Psoas muscle (tissue), 8 donors: ENCODE measurements around the gene NSL1. TPM values are rescaled to one million over a fixed set of nuclear protein-coding genes. Genes with fewer than 3 reads are reported as not detected.
"Not testable (repeated sequence)": the region's sequence is repeated elsewhere in the genome, so short reads cannot be mapped to it uniquely, and the experiment has no call there.

Source experiments
- ATAC-seq, 4 donors: fragments of 200-7000 bp; cut with Tn5 transposase; one replicate each; pipeline ENCODE4 v1.9.1; 2020; ENCODE audit warnings: moderate library complexity in 3 of 4, mild to moderate bottlenecking in 2 of 4
- DNase-seq, 2 donors: peaks; one replicate each; pipeline ENCODE4 v3.0.0-alpha.2; 2020
- H3K27ac ChIP-seq: fragments of 200-600 bp; one replicate; pipeline ENCODE4 v1.8.0; 2022
- H3K27me3 ChIP-seq, 3 donors: fragments of 200-600 bp in 1 of 3; one replicate each; pipeline versions ENCODE4 v1.6.1 to v1.8.0; 2013 to 2022; ENCODE audit warnings: low read length in 2 of 3, mild to moderate bottlenecking in 2 of 3, moderate library complexity in 1 of 3; ENCODE audit not compliant: insufficient read depth in 3 of 3
- H3K36me3 ChIP-seq, 2 donors: fragments of 200-600 bp in 1 of 2; one replicate each; pipeline versions ENCODE4 v1.6.1 to v1.8.0; 2013 to 2022; ENCODE audit warnings: low read depth in 1 of 2, mild to moderate bottlenecking in 1 of 2, moderate library complexity in 1 of 2; ENCODE audit not compliant: insufficient read depth in 1 of 2
- H3K4me1 ChIP-seq: fragments of 200-600 bp; one replicate; pipeline ENCODE4 v1.8.0; 2022
- H3K4me3 ChIP-seq: fragments of 200-600 bp; one replicate; pipeline ENCODE4 v1.8.0; 2022; ENCODE audit warnings: mild to moderate bottlenecking
- H3K9me3 ChIP-seq: fragments of 200-600 bp; one replicate; pipeline ENCODE4 v1.8.0; 2022
- WGBS, 3 donors: extraction: QIAGEN DNeasy Blood & Tissue Kit; methylation state at CpG; one replicate each; pipeline versions ENCODE4 v1.1.6 to v1.1.7; 2013; 5-methylcytosine and 5-hydroxymethylcytosine counted together
- intact Hi-C, 2 donors: fragments of 100-400 bp; cut with DNase I; formaldehyde crosslinking; loops; one replicate each; pipeline versions ENCODE4 v1.11.0 to v1.14.2; 2022
- polyA plus RNA-seq, 3 donors: library from polyadenylated mRNA; stranded (reverse); fragments of 200-250 nt; gene quantifications; one replicate each; pipeline ENCODE4 v1.2.3, GENCODE V29; 2013
- total RNA-seq, 4 donors: library from RNA; stranded (reverse); fragmentation: NEBNext Ultra II Directional in 2 of 4; extraction: Animal tissue kit (Norgen Biotek cat#: 25700) in 2 of 4; gene quantifications; one replicate each; pipeline versions ENCODE4 v1.2.1 to v1.2.4, GENCODE V29; 2021 to 2023
- TF ChIP-seq, protein P1 (sequence below): fragments of 200-600 bp; IDR thresholded peaks from one replicate; pipeline ENCODE4 v1.8.0; 2022; ENCODE audit warnings: antibody characterized with exemption
- donor health status: healthy with polysubstance abuse.
- donor health status: DM: no; HTN: no; CAD: no; lungs with moderate emphysema.
- donor health status: Bipolar disorder and iron deficiency.
- donor health status: healthy.
- donor health status: DM: yes; HTN: yes; CAD: no.
- donor health status: DM: no; HTN: no; CAD: no.
- donor health status: DM: no; HTN: no; CAD: no.
- donor health status: DM: yes; HTN: yes; CAD: no.

Gene NSL1
- total and polyA plus RNA-seq, 7 donors: 13.2 to 34.5 (median 18.6) TPM

DNA sequence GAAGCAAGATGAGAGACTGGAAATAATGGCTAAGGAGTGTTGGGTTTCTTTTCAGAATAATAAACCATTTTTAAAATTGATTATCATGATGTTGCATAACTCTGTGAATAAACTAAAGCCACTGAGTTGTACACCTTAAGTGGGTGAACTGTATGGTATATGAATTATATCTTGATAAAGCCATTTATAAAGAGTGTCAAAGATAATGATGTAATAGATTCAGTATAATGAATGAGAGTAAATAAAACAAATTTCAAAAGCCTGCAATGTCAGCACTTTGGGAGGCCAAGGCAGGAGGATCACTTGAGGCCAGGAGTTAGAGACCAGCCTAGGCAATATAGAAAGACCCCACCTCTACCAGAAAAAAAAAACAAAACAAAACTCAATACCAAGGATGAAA, 16.3 kb downstream of the NSL1 start:
- Histone ChIP-seq H3K4me1 (no peaks in the 10 kb centered on the region), H3K9me3 (peaks cover 6% of the 10 kb centered on the region), H3K27ac (no peak overlapping the region), H3K4me3 (no peak overlapping the region), H3K36me3 (peaks cover 2 to 8% of the 10 kb centered on the region in 2 donors), H3K27me3 (no peaks in the 10 kb centered on the region)
- no peak for ATAC-seq
- TF ChIP-seq, protein P1, sequence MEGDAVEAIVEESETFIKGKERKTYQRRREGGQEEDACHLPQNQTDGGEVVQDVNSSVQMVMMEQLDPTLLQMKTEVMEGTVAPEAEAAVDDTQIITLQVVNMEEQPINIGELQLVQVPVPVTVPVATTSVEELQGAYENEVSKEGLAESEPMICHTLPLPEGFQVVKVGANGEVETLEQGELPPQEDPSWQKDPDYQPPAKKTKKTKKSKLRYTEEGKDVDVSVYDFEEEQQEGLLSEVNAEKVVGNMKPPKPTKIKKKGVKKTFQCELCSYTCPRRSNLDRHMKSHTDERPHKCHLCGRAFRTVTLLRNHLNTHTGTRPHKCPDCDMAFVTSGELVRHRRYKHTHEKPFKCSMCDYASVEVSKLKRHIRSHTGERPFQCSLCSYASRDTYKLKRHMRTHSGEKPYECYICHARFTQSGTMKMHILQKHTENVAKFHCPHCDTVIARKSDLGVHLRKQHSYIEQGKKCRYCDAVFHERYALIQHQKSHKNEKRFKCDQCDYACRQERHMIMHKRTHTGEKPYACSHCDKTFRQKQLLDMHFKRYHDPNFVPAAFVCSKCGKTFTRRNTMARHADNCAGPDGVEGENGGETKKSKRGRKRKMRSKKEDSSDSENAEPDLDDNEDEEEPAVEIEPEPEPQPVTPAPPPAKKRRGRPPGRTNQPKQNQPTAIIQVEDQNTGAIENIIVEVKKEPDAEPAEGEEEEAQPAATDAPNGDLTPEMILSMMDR: no peak
- no peak for DNase-seq
- intact Hi-C loops: no loop called here

DNA sequence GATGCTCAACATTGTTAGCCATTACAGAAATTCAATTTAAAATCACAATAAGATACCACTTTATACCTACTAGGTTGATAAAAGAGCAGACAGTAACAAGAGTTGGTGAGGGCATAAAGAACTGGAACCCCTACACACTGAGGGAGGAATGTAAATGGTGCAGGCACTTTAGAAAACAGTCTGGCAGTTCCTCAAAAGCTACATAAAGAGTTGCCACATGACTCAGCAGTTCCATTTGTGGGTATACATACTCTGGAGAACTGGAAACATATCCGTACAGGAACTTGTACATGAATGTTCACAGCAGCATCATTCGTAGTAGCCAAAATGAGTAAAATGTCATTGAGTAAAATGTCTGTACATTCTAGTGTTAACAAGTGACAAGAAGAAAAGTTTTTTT, 17.0 kb downstream of the NSL1 start:
- TF ChIP-seq, protein P1: no peak
- peaks cover 6% of the 10 kb centered on the region for H3K9me3 ChIP-seq
- WGBS, 3 donors: 73 to 84% (median 83%) methylated on average over 2 of the region's 2 CpGs

DNA sequence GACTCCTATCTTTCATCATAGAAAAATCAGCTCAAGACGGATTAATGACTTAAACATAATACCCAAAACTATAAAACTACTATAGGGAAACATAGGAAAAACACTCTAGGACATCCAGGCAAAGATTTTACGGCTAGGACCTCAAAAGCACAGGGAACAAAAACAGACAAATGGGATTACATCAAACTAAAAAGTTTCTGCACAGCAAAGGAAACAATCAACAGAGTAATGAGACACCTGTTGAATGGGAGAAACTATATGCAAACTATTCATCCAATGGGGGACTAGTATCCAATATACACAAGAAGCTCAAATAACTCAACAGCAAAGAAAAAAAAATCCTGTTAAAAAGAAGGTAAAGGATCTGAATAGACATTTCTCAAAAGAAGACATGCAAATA, 18.6 kb downstream of the NSL1 start:
- no peak for ATAC-seq

More for the DNA sequence above, 17.0 kb downstream of the NSL1 start:
- ATAC-seq (no peak), DNase-seq (no peak)
- Histone ChIP-seq H3K27me3 (no peaks in the 10 kb centered on the region), H3K4me1 (no peaks in the 10 kb centered on the region), H3K27ac (no peak overlapping the region), H3K36me3 (peaks cover 2 to 8% of the 10 kb centered on the region in 2 donors), H3K4me3 (no peak overlapping the region)
- intact Hi-C loops: no loop called here

DNA sequence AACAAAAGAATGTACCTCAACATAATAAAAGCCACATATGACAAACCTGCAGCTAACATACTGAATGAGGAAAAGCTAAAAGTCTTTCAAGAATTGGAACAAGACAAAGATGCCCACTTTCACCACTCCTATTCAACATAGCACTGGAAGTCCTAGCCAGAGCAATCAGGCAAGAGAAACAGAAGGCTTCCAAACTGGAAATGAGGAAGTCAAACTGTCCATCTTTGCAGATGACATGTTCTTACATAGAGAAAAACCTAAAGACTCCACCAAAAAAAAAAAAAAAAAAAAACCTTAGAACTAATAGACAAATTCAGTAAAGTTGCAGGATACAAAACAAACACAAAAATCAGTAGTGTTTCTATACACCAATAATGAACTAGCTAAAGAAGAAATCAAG, 20.2 kb downstream of the NSL1 start:
- Histone ChIP-seq H3K4me1 (no peaks in the 10 kb centered on the region), H3K27me3 (no peaks in the 10 kb centered on the region), H3K27ac (no peak overlapping the region), H3K4me3 (no peak overlapping the region), H3K36me3 (peaks cover 0 to 2% of the 10 kb centered on the region in 2 donors), H3K9me3 (peaks cover 23% of the 10 kb centered on the region)
- DNase-seq: no peak
- TF ChIP-seq, protein P1: no peak
- intact Hi-C loops: no loop called here
- no peak for ATAC-seq

More for the DNA sequence above, 18.6 kb downstream of the NSL1 start:
- 95 to 99% (median 97%) methylated on average over 2 of the region's 2 CpGs for WGBS, 3 donors
- Histone ChIP-seq H3K4me1 (no peaks in the 10 kb centered on the region), H3K36me3 (peaks cover 2 to 7% of the 10 kb centered on the region in 2 donors), H3K4me3 (no peak overlapping the region), H3K27me3 (no peaks in the 10 kb centered on the region), H3K9me3 (peaks cover 18% of the 10 kb centered on the region), H3K27ac (no peak overlapping the region)
- DNase-seq: no peak
- TF ChIP-seq, protein P1: no peak
- intact Hi-C loops: no loop called here

DNA sequence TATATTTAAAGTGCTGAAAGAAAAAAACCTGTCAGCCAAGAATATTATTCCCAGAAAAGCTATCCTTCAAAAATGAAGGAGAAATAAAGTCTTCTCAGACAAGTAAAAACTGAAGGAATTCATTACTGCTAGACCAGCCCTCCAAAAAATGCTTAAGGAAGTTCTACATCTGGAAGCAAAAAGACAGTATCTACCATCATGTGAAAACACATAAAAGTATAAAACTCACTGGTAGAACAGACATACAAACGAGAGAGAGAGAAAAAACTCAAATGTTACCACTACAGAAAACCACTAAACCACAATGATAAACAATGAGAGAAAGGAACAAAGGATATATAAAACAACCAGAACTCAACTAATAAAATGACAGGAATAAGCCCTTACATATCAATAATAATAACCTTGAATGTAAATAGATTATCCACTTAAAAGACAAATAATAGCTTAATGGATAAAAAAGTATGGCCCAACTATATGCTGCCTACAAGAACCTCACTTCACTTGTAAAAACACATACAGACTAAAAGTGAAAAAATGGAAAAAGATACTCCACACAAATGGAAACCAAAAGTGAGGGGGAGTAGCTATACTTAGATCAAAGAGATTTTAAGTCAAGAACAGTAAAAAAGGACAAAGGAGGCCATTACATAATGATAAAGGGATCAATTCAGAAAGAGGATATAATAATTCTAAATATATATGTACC, 22.0 kb downstream of the NSL1 start:
- no peak overlapping the region for H3K27ac ChIP-seq
- no peak for DNase-seq
- intact Hi-C loops: no loop called here
- H3K36me3 ChIP-seq: peaks cover 0 to 2% of the 10 kb centered on the region in 2 donors
- no peak overlapping the region for H3K4me3 ChIP-seq
- H3K4me1 ChIP-seq: no peaks in the 10 kb centered on the region
- WGBS, 3 donors: 86 to 92% (median 90%) methylated on average over 1 of the region's 1 CpG
- ATAC-seq: no peak
- peaks cover 23% of the 10 kb centered on the region for H3K9me3 ChIP-seq
- no peaks in the 10 kb centered on the region for H3K27me3 ChIP-seq
- TF ChIP-seq, protein P1: no peak

DNA sequence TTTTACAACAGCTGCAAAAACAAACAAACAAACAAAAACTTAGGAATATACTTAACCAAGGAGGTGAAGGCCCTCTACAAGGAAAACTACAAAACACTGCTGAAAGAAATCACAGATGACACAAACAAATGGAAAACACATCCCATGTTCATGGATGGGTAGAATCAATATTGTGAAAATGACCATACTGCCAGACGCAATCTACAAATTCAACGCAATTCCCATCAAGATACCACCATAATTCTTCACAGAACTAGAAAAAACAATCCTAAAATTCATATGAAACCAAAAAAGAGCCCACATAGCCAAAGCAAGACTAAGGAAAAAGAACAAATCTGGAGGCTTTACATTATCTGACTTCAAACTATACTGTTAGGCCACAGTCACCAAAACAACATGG, 24.8 kb downstream of the NSL1 start:
- ATAC-seq, DNase-seq, H3K4me3 ChIP-seq, H3K27ac ChIP-seq, H3K36me3 ChIP-seq, H3K27me3 ChIP-seq, H3K4me1 ChIP-seq, intact Hi-C loops: not testable (repeated sequence)
- H3K9me3 ChIP-seq: peaks cover 23% of the 10 kb centered on the region
- WGBS, 3 donors: 48 to 50% (median 49%) methylated on average over 2 of the region's 2 CpGs

DNA sequence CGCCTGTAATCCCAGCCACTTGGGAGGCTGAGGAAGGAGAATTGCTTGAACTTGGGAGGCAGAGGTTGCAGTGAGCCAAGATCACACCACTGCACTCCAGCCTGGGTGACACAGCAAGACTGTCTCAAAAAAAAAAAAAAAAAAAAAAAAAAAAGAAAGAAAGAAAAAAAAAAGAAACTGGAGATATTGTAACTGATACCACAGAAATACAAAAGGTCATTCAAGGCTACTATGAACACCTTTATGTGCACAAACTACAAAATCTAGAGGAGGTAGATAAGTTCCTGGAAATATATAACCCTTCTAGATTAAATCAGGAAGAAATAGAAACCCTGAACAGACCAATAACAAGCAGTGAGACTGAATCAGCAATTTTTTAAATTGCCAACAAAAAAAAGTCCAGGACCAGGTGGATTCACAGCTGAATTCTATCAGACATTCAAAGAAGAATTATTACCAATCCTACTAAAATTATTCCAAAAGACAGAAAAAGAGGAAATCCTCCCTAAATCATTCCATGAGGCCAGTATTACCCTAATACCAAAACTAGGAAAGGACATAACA, 26.8 kb downstream of the NSL1 start:
- intact Hi-C loops, DNase-seq, H3K4me3 ChIP-seq, H3K4me1 ChIP-seq, H3K36me3 ChIP-seq, H3K27ac ChIP-seq, ATAC-seq, H3K27me3 ChIP-seq: not testable (repeated sequence)
- 94 to 97% (median 95%) methylated on average over 1 of the region's 1 CpG for WGBS, 3 donors
- peaks cover 17% of the 10 kb centered on the region for H3K9me3 ChIP-seq
